GM18520 (cell line): ENCODE results near the gene EBLN2.
A peak's percentile ranks its signal among the peaks of the same experiment; 100 is the strongest.

Experiments
- ATAC-seq: cut with Tn5 transposase; IDR thresholded peaks from one replicate; pipeline ENCODE4 v1.9.1; 2021; ENCODE audit not compliant: unreplicated experiment

EBLN2 gene

DNA sequence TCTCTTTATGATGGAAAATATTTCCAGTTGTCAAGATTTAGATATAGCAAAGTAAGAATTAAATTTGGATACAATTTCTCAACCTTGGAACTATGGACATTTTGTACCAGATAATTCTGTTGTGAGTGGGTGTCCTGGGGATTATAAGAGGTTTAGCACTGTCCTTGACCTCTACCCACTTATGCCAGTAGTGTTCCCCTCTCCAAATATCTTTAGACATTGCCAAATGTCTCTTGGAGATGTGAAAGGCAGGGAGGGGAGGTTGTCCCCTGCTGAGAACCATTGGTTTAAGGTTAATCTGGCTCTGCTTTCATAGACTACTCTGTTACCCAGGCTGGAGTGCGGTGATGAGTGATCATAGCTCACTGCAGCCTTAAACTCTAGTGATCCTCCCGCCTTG is at the start of gene EBLN2:
TSS of gene EBLN2 (plus strand) at position 244 of the 400 bp plus-strand sequence. CDS start 423 bp downstream, outside the sequence.
- ATAC-seq = no peak

GRCh38 chr3:73018298-73018697 is 43.2 kb upstream of the EBLN2 start:
- ATAC-seq = no peak

GRCh38 chr3:73018790-73019441 is 42.5 kb upstream of the EBLN2 start:
- ATAC-seq = no peak

DNA sequence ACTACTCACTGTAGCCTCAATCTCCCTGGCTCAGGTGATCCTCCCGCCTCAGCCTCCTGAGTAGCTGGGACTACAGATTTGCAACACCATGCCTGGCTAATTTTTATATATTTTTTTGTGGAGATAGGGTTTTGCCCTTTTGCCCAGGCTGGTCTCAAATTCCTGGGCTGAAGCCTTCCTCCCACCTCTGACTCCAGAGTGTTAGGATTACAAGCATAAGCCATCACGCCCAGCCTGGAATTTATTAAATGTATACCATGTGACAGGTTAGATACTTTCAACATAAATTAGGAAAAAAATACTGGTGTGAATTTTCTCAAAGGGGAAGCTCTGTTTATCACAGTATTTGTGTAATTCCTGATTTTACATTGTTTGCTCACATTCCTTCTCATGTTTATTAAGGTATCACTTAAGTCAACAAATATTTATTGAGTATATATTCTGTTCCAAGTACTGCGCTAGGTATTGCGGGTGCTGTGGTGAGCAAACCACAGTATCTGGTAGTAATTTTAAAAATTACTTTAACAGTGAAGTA is 40.1 kb upstream of the EBLN2 start:
- ATAC-seq = no peak

DNA sequence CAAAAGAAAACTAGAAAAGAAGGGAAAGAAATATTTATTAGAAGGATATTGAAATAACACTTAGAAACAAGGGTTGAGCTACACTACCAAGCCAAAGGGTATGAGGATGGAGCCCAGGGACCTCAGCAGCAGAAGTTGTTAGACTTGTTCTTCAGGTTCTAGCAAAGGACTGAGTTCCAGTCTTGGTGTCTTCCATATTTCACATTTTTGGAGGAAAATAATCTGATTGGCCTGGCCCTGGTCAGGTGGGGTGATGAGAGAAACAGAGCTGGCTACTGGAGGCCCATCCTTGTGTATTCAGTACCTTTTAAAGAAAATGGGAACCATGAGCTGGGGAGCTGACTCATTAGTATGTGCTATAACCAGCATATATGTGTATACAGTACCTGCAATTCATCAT is 36.6 kb upstream of the EBLN2 start:
- no peak for ATAC-seq

GRCh38 chr3:73026111-73026759 is 35.2 kb upstream of the EBLN2 start:
- no peak for ATAC-seq

- ATAC-seq = no peak
Observed at GRCh38 chr3:73026760-73027113, 34.7 kb upstream of the EBLN2 start.

GRCh38 chr3:73028803-73029202 is 32.7 kb upstream of the EBLN2 start:
- no peak for ATAC-seq

DNA sequence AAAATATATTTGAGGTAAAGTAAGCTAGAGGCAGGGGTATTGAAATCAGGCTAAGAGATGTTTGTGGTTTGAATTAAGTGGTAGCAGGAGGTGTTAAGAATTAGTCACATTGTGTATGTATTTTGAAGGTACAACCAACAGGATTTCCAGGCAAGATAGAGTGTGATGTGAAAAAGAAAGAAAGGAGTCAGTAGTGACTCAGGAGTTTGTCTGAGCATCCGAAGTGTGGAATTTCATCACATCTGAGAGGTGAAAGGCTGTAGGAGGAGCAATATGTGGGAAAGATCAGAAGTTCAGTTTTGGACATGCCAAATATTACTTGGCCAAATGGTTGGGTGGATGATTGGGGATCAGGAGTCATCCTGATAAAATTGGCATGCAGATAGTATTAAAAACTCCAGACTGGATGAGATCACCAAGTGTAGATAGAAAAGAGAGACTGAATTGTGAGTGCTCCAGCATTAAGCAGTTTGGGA is 32.1 kb upstream of the EBLN2 start:
- peak; percentile 61 for ATAC-seq

GRCh38 chr3:73030073-73030597 is 31.3 kb upstream of the EBLN2 start:
- ATAC-seq = no peak

DNA sequence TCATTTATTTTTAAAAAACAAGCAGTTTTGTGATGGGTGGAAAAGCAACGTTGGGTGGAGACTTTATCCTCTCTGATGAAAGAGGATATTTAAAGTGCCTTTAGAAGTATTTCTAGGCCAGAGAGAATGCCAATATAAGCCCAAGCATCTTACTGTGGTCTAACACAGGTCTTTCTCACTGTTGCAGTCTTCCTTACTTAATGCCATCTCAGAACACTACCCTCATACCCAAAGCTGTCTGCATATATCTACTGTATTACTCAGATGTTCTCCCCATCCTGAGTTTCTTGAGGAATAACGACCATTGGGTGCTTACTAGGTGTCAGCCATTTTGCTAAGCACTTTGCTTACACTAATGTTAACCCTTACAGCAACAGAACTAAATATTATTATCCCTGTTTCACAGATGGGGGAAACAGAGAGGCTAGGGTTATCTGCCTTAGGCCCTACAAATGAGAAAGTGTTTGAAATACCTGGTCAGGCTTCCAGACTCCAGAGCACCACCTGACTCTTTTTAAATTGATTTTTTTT is 29.8 kb upstream of the EBLN2 start:
- ATAC-seq = no peak

GRCh38 chr3:73036694-73037591 is 24.5 kb upstream of the EBLN2 start:
- no peak for ATAC-seq

GRCh38 chr3:73041537-73041936 is 19.9 kb upstream of the EBLN2 start:
- ATAC-seq = no peak

- peak; percentile 68 for ATAC-seq
Observed at GRCh38 chr3:73043414-73043813, 18.0 kb upstream of the EBLN2 start.

- ATAC-seq = no peak
Observed at GRCh38 chr3:73045391-73045790, 16.1 kb upstream of the EBLN2 start.

DNA sequence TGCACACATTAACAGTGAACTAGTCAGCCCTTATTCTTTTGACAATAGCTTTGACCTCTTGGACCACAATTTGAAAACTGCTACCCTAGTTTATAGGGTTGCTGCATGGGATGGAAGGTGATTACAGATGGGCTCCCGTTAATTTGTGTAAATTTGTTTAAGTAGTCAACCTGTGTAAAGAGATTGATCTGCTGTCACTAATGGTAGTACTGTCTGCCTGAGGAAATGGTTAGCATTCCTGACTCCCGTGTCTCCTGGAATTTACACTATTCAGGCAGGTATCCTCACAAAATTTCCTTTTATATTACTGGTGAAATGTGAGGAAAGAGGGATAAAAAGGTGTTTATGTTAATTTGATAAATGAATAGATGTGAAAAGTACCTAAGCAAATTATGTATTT is 15.3 kb upstream of the EBLN2 start:
- ATAC-seq = no peak

DNA sequence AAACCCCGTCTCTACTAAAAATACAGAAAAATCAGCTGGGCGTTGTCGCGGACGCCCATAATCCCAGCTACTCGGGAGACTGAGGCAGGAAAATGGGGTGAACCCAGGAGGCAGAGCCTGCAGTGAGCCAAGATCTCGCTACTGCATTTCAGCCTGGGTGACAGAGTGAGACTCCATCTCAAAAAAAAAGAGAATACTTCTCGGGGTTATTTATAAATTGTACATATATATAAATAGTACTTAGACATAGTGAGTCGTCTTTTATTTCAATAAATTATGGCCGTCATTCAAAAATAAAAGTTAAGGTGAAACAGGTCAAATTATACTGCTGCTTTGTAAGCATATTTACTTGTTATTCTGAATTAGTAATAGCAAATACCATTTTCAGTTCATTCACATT is 12.1 kb upstream of the EBLN2 start:
- ATAC-seq = no peak

- ATAC-seq = no peak
Observed at GRCh38 chr3:73052857-73053256, 8.6 kb upstream of the EBLN2 start.

DNA sequence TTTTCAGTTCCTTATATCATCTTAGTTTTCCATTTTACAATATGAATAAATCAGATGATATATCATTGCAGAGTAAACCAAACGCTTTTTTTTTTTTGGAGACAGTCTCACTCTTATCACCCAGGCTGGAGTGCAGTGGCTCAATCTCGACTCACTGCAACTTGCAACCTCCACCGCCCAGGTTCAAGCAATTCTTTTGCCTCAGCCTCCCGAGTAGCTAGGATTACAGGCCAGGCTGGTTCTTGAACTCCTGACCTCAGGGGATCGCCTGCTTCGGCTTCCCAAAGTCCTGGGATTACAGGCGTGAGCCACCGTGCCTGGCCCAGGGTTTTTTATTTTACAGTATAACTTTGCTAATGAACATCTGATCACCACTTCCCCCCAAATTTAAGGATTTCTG is 5.9 kb upstream of the EBLN2 start:
- no peak for ATAC-seq

- no peak for ATAC-seq
Observed at GRCh38 chr3:73056014-73056844, 5.2 kb upstream of the EBLN2 start.
